Measurements from ENCODE around the gene CFAP221. TPM values are rescaled to one million over a fixed set of nuclear protein-coding genes. Genes with fewer than 3 reads are reported as not detected.
A peak's percentile ranks its signal among the peaks of the same experiment; 100 is the strongest.

CFAP221 gene
- total RNA-seq, 1 donor from 2014 or later = not detected

DNA sequence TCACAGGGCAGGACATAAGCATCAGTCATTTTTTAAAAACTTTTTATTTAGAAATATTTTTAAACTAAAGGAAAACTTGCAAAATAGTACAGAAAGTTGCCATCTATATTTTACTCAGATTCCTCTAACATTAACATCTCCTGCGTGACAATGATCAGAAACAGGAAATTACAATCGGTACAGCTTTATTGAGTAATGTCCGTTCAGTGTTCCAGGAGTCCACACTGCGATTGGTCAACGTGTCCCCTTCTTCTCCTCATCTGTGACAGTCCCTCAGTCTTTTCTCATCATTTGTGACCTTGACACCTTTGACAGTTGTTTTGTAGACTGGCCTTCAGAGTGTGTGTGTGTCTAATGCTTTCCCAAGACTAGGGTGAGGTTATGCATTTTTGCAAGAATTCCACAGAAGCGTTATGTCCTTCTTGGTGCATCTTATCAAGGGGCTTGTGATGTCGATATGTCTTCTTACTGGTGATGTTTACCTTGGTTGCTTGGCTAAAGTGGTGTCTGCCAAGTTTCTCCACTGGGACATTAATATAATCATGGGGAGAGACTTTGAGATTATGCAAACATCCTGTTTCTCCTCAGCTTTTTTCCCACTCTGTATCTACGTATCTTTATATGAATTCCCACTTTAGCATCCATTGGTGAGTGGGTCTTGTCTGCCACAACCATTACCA lies 113.4 kb downstream of the CFAP221 start:
- TF ChIP-seq, protein P1, sequence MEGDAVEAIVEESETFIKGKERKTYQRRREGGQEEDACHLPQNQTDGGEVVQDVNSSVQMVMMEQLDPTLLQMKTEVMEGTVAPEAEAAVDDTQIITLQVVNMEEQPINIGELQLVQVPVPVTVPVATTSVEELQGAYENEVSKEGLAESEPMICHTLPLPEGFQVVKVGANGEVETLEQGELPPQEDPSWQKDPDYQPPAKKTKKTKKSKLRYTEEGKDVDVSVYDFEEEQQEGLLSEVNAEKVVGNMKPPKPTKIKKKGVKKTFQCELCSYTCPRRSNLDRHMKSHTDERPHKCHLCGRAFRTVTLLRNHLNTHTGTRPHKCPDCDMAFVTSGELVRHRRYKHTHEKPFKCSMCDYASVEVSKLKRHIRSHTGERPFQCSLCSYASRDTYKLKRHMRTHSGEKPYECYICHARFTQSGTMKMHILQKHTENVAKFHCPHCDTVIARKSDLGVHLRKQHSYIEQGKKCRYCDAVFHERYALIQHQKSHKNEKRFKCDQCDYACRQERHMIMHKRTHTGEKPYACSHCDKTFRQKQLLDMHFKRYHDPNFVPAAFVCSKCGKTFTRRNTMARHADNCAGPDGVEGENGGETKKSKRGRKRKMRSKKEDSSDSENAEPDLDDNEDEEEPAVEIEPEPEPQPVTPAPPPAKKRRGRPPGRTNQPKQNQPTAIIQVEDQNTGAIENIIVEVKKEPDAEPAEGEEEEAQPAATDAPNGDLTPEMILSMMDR (IDR thresholded peaks at IDR 0.05) = no peak
- no peak overlapping the region for H3K27ac Mint-ChIP-seq (ENCODE audit: unreplicated experiment)
- H3K36me3 Mint-ChIP-seq (ENCODE audit: unreplicated experiment) = no peaks in the 10 kb centered on the region
- peaks cover 41% of the 10 kb centered on the region for H3K27me3 Mint-ChIP-seq (ENCODE audit: unreplicated experiment)
- DNase-seq (ENCODE audit: extremely low spot score, unreplicated experiment) = no peak
- no peaks in the 10 kb centered on the region for H3K4me1 Mint-ChIP-seq (ENCODE audit: unreplicated experiment)
- no peak overlapping the region for H3K4me3 Mint-ChIP-seq (ENCODE audit: unreplicated experiment)
- no peaks in the 10 kb centered on the region for H3K9me3 Mint-ChIP-seq (ENCODE audit: unreplicated experiment)

DNA sequence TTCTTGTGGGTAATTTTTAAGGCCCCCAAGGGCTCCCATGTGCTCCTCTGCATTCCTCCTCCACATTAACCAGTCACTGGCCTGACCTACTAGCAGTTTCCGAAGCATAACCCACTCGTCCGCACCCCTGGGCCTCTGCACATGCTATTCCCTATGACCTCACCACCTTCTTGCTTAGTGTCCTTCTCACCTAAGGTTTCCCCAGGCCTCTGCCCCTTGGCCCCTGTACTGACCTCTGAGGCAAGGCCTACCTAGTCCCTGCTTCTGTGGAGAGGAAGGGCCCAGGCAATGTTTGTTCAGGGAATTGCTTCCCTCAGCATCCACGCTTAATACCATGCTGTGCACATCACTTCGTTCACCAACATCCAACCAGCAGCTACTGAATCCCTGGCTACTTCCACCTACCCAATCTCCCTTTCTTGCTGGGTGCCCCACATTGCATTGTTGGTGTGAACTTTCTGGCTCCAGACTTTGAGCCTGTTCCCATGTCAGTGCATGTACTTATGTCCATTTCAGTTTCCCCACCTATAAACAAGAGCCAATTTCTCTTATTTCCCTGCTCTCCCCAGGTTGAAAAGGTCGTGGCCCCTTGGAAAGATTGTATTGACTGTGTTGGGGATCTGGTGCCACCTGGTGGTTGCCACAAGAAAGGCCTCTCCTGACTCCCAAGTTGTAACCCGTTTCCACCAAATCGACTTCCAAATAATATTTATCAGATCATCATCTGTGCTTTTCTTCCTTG lies 115.5 kb downstream of the CFAP221 start:
- peak; percentile 71 for DNase-seq (ENCODE audit: extremely low spot score, unreplicated experiment)
- TF ChIP-seq, protein P1 (IDR thresholded peaks at IDR 0.05) = peak; percentile 73
- H3K4me1 Mint-ChIP-seq (ENCODE audit: unreplicated experiment) = no peaks in the 10 kb centered on the region
- H3K27ac Mint-ChIP-seq (ENCODE audit: unreplicated experiment) = no peak overlapping the region
- H3K4me3 Mint-ChIP-seq (ENCODE audit: unreplicated experiment) = no peak overlapping the region
- no peaks in the 10 kb centered on the region for H3K36me3 Mint-ChIP-seq (ENCODE audit: unreplicated experiment)
- peaks cover 4% of the 10 kb centered on the region for H3K9me3 Mint-ChIP-seq (ENCODE audit: unreplicated experiment)
- H3K27me3 Mint-ChIP-seq (ENCODE audit: unreplicated experiment) = peaks cover 40% of the 10 kb centered on the region

GRCh38 chr2:119660343-119660658 lies 116.1 kb downstream of the CFAP221 start:
- no peak overlapping the region for H3K27ac Mint-ChIP-seq (ENCODE audit: unreplicated experiment)
- peaks cover 10% of the 10 kb centered on the region for H3K9me3 Mint-ChIP-seq (ENCODE audit: unreplicated experiment)
- DNase-seq (ENCODE audit: extremely low spot score, unreplicated experiment) = no peak
- H3K27me3 Mint-ChIP-seq (ENCODE audit: unreplicated experiment) = peaks cover 40% of the 10 kb centered on the region
- TF ChIP-seq, protein P1 (IDR thresholded peaks at IDR 0.05) = no peak
- no peaks in the 10 kb centered on the region for H3K4me1 Mint-ChIP-seq (ENCODE audit: unreplicated experiment)
- no peak overlapping the region for H3K4me3 Mint-ChIP-seq (ENCODE audit: unreplicated experiment)
- H3K36me3 Mint-ChIP-seq (ENCODE audit: unreplicated experiment) = no peaks in the 10 kb centered on the region

DNA sequence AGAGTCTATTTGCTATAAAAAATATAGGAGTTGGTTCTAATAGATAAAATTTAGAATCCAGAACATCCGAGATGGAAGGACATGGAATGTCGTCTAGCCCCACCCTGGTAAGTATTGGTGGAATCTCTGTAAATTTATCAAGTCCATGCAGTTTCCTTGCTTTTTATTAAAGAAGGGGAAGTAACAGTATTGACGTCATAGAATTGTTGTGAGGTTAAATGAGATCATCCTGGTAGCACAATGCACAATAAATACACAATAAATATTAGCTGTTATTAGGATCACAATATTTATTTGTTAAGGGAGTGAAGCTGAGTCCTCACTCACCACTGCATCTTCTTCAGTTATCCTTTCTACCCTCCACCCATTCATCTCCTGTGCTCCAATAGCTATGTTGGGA lies 118.0 kb downstream of the CFAP221 start:
- peaks cover 10% of the 10 kb centered on the region for H3K9me3 Mint-ChIP-seq (ENCODE audit: unreplicated experiment)
- no peak overlapping the region for H3K4me3 Mint-ChIP-seq (ENCODE audit: unreplicated experiment)
- H3K36me3 Mint-ChIP-seq (ENCODE audit: unreplicated experiment) = no peaks in the 10 kb centered on the region
- no peaks in the 10 kb centered on the region for H3K4me1 Mint-ChIP-seq (ENCODE audit: unreplicated experiment)
- TF ChIP-seq, protein P1 (IDR thresholded peaks at IDR 0.05) = no peak
- no peak overlapping the region for H3K27ac Mint-ChIP-seq (ENCODE audit: unreplicated experiment)
- H3K27me3 Mint-ChIP-seq (ENCODE audit: unreplicated experiment) = peaks cover 39% of the 10 kb centered on the region
- DNase-seq (ENCODE audit: extremely low spot score, unreplicated experiment) = no peak

- no peak for DNase-seq (ENCODE audit: extremely low spot score, unreplicated experiment)
- Mint-ChIP-seq H3K27ac (ENCODE audit: unreplicated experiment) (no peak overlapping the region), H3K36me3 (ENCODE audit: unreplicated experiment) (no peaks in the 10 kb centered on the region), H3K9me3 (ENCODE audit: unreplicated experiment) (peaks cover 10% of the 10 kb centered on the region), H3K4me3 (ENCODE audit: unreplicated experiment) (no peak overlapping the region), H3K27me3 (ENCODE audit: unreplicated experiment) (peaks cover 52% of the 10 kb centered on the region), H3K4me1 (ENCODE audit: unreplicated experiment) (no peaks in the 10 kb centered on the region)
- TF ChIP-seq, protein P1 (IDR thresholded peaks at IDR 0.05) = no peak
Observed at GRCh38 chr2:119668546-119668945, 124.3 kb downstream of the CFAP221 start.
